ENCODE measurements around the gene SMIM32. TPM values are rescaled to one million over a fixed set of nuclear protein-coding genes. Genes with fewer than 3 reads are reported as not detected.

The SMIM32 gene
- total RNA-seq, 1 donor from 2014 or later, result 0.13 TPM

- H3K4me2 ChIP-seq, result no peak overlapping the region
- H3K79me2 ChIP-seq (ENCODE audit: low read depth), result no peaks in the 10 kb centered on the region
- no peak overlapping the region for H3K4me3 Mint-ChIP-seq
- no peaks in the 10 kb centered on the region for H3K27me3 Mint-ChIP-seq (ENCODE audit: insufficient read depth, low read depth)
- no peak overlapping the region for H3K9ac ChIP-seq
- H3K4me1 ChIP-seq, result peaks cover 7% of the 10 kb centered on the region
- no peaks in the 10 kb centered on the region for H3K9me3 ChIP-seq (ENCODE audit: low read depth)
- no peaks in the 10 kb centered on the region for H3K36me3 ChIP-seq
- H3K9me3 Mint-ChIP-seq, result no peaks in the 10 kb centered on the region
- H3K36me3 Mint-ChIP-seq, result no peaks in the 10 kb centered on the region
- peaks cover 7% of the 10 kb centered on the region for H3K4me1 Mint-ChIP-seq
- H4K20me1 ChIP-seq (ENCODE audit: low read depth), result no peaks in the 10 kb centered on the region
- no peak overlapping the region for H3K4me3 ChIP-seq
- peaks cover 5% of the 10 kb centered on the region for H3F3A ChIP-seq (ENCODE audit: low read depth)
- H3K27me3 ChIP-seq, result no peaks in the 10 kb centered on the region
- TF ChIP-seq EZH2 (IDR thresholded peaks at IDR 0.05) (no peak), CTCF (IDR thresholded peaks at IDR 0.05) (no peak), EZH2phosphoT487 (IDR thresholded peaks at IDR 0.05) (no peak)
- H3K27ac ChIP-seq, result no peak overlapping the region
- no peak overlapping the region for H2AFZ ChIP-seq (replicated peaks)
- DNase-seq (ENCODE audit: low spot score), result no peak
- H3K27ac Mint-ChIP-seq, result no peak overlapping the region
These were observed 47.9 kb upstream of the SMIM32 start for GRCh38 chr5:136240894-136241293.

GRCh38 chr5:136236479-136237083 lies 43.6 kb upstream of the SMIM32 start:
- no peak for DNase-seq (ENCODE audit: low spot score)
- Mint-ChIP-seq H3K9me3 (no peaks in the 10 kb centered on the region), H3K27ac (no peak overlapping the region), H3K4me1 (peaks cover 2% of the 10 kb centered on the region), H3K36me3 (no peaks in the 10 kb centered on the region), H3K4me3 (no peak overlapping the region), H3K27me3 (ENCODE audit: insufficient read depth, low read depth) (no peaks in the 10 kb centered on the region)
- Histone ChIP-seq H3K79me2 (ENCODE audit: low read depth) (no peaks in the 10 kb centered on the region), H3K4me1 (peaks cover 4% of the 10 kb centered on the region), H3K36me3 (no peaks in the 10 kb centered on the region), H3K9ac (no peak overlapping the region), H3K4me3 (no peak overlapping the region), H3K27ac (no peak overlapping the region), H4K20me1 (ENCODE audit: low read depth) (no peaks in the 10 kb centered on the region), H3K9me3 (ENCODE audit: low read depth) (no peaks in the 10 kb centered on the region), H2AFZ (replicated peaks) (no peak overlapping the region), H3K4me2 (no peak overlapping the region), H3F3A (ENCODE audit: low read depth) (peaks cover 5% of the 10 kb centered on the region), H3K27me3 (no peaks in the 10 kb centered on the region)
- TF ChIP-seq CTCF (IDR thresholded peaks at IDR 0.05) (no peak), EZH2phosphoT487 (IDR thresholded peaks at IDR 0.05) (no peak), EZH2 (IDR thresholded peaks at IDR 0.05) (no peak)

GRCh38 chr5:136235321-136235720 lies 42.4 kb upstream of the SMIM32 start:
- Histone ChIP-seq H3K27ac (no peak overlapping the region), H3K4me1 (peaks cover 7% of the 10 kb centered on the region), H3K4me2 (no peak overlapping the region), H2AFZ (replicated peaks) (no peak overlapping the region), H3F3A (ENCODE audit: low read depth) (peaks cover 5% of the 10 kb centered on the region), H4K20me1 (ENCODE audit: low read depth) (no peaks in the 10 kb centered on the region), H3K79me2 (ENCODE audit: low read depth) (no peaks in the 10 kb centered on the region), H3K9me3 (ENCODE audit: low read depth) (no peaks in the 10 kb centered on the region), H3K9ac (no peak overlapping the region), H3K36me3 (no peaks in the 10 kb centered on the region), H3K27me3 (no peaks in the 10 kb centered on the region), H3K4me3 (no peak overlapping the region)
- H3K27ac Mint-ChIP-seq, result no peak overlapping the region
- H3K4me1 Mint-ChIP-seq, result peaks cover 12% of the 10 kb centered on the region
- no peaks in the 10 kb centered on the region for H3K27me3 Mint-ChIP-seq (ENCODE audit: insufficient read depth, low read depth)
- no peak for DNase-seq (ENCODE audit: low spot score)
- TF ChIP-seq EZH2 (IDR thresholded peaks at IDR 0.05), result no peak
- TF ChIP-seq EZH2phosphoT487 (IDR thresholded peaks at IDR 0.05), result no peak
- no peak for TF ChIP-seq CTCF (IDR thresholded peaks at IDR 0.05)
- H3K4me3 Mint-ChIP-seq, result no peak overlapping the region
- no peaks in the 10 kb centered on the region for H3K36me3 Mint-ChIP-seq
- H3K9me3 Mint-ChIP-seq, result no peaks in the 10 kb centered on the region

All from neural progenitor cell (in vitro differentiated cells).